Neural progenitor cell (in vitro differentiated cells): ENCODE data around the gene ZC3H12C.

Source experiments
- EZH2 ChIP-seq: fragments of 200-600 bp; sonication (generic); IDR thresholded peaks from 2 replicates; pipeline ENCODE4 v1.6.1; 2017; ENCODE audit warnings: antibody characterized with exemption, mild to moderate bottlenecking, moderate library complexity
- TF ChIP-seq, protein P1 (sequence below): fragments of 200-600 bp; sonication (generic); IDR thresholded peaks from 2 replicates; pipeline ENCODE4 v1.5.1; 2017; ENCODE audit warnings: antibody characterized with exemption, mild to moderate bottlenecking

DNA sequence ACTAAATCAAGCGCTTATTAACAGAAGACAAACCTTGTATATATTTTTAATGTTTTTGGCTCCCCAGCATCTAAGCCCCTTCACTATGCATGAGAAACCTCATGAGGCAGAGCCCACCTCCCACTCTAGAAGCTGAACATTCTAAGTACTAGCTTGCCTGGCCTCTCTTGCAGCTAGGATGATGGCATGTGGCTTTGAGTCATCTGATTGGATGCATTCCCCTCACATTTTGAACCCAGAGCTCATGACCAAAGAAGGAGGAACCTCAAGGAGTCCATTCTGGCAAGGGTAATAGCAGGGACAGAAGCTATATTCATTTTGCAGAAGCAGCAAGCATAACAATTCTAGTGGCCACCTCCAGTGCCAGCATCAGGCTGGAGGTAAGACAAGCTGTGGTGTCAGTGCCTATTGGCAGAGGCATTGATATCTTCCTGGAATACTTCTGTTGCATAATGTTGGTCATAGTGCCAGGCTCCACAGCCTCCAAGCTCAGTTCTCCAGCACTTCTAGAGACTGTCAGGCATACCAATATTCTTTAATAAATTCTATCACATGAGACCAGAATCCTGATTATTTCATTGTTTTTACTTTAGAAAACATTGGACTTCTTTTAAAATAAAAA lies 14.2 kb upstream of the ZC3H12C start:
- TF ChIP-seq EZH2: no peak
- TF ChIP-seq, protein P1, sequence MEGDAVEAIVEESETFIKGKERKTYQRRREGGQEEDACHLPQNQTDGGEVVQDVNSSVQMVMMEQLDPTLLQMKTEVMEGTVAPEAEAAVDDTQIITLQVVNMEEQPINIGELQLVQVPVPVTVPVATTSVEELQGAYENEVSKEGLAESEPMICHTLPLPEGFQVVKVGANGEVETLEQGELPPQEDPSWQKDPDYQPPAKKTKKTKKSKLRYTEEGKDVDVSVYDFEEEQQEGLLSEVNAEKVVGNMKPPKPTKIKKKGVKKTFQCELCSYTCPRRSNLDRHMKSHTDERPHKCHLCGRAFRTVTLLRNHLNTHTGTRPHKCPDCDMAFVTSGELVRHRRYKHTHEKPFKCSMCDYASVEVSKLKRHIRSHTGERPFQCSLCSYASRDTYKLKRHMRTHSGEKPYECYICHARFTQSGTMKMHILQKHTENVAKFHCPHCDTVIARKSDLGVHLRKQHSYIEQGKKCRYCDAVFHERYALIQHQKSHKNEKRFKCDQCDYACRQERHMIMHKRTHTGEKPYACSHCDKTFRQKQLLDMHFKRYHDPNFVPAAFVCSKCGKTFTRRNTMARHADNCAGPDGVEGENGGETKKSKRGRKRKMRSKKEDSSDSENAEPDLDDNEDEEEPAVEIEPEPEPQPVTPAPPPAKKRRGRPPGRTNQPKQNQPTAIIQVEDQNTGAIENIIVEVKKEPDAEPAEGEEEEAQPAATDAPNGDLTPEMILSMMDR: no peak
